Placental epithelial cell (primary cell): ENCODE data around the gene ATP11A. TPM values are rescaled to one million over a fixed set of nuclear protein-coding genes. Genes with fewer than 3 reads are reported as not detected.

Experiments
- total RNA-seq: library from RNA; depleted of rRNA; stranded (reverse); fragments of >200 nt; gene quantifications from 2 replicates; pipeline ENCODE4 v1.2.3, GENCODE V29; 2012

The ATP11A gene
- total RNA-seq, result 26.3 and 40.5 TPM in 2 replicates

DNA sequence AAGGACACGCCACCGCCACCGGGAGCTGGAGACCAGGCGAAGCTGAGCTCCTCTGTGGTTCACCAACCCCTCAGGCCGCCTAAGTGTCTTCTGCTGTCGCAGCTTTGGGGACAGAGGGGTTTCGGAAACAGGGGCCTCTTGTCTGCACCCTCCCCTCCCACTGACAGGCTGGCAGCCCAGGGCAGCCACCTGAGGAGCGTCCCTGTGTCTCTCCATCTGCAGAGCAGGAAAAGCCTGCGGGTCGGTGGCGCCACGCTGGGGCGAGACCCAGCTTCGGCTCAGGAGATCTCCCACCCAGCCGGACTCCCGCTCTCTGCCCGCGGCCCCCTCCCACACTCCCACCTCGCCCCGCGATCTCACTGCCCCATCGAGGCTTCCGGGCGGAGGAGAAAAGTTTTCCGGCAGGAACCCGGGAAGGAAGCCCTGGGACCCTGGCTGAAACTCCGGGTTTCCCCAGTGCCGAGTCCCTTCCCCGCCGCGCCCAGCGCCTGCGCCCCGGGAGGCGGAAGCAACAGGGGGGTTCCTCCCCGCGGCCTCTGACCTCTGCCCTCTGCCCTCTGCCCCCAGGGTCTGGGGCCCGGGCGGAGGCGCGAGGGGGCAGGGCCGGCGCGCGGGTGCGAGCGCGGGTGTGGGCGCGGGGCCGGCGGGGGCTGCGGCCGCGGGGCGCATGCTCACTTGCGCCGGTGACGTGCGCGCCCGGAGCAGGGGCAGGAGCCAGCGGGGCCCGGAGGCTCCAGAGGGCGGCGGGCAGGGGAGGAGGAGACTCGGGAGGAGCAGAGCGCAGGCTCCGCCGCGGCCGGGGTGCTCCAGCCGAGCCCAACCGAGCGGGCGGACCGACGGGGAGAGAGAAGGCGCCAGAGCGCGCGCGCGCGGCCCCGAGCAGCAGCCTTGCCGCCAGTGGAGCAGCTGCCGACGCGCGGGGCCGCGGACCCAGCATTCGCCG, at the start of gene ATP11A:
TSS of gene ATP11A (plus strand) at position 736 of the 943 bp plus-strand sequence. CDS start 379 bp downstream, outside the sequence.

Other genes with a start within 250 kb of the ATP11A start
- gene TUBGCP3, start 101.9 kb upstream of the ATP11A start, total RNA-seq, result 15.3 and 20.6 TPM in 2 replicates